ENCODE measurements around the gene WWOX.

Gene WWOX

DNA sequence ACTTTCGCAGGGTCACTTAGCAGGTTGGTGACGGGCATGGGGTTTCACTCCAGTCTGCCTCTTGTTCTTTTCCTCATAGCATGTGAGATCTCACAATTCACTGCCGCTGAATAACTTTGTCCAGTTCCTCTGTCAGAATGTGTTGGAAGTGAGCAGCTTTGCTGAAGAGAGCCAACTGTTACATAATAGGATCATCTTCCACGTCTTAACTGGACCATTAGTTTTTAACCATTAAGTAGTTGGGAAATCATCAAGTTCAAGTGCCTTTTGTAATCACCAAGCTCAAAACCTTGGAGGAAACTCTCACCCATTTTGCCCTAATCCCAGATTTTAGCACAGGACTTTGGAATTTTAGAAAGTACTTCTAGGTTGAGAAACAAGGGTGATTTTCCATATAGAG lies 290.6 kb downstream of the WWOX start:
- no peaks in the 10 kb centered on the region for H3K9me3 Mint-ChIP-seq
- H3K27me3 Mint-ChIP-seq, result no peaks in the 10 kb centered on the region
- H3K36me3 Mint-ChIP-seq, result peaks cover 15% of the 10 kb centered on the region
- no peak overlapping the region for H3K4me3 Mint-ChIP-seq
- DNase-seq (ENCODE audit: low spot score in 2 of 2), result no peak
- H3K27ac Mint-ChIP-seq, result no peak overlapping the region
- H3K4me1 Mint-ChIP-seq, result no peaks in the 10 kb centered on the region
- no peak for ATAC-seq (ENCODE audit: low read depth)

DNA sequence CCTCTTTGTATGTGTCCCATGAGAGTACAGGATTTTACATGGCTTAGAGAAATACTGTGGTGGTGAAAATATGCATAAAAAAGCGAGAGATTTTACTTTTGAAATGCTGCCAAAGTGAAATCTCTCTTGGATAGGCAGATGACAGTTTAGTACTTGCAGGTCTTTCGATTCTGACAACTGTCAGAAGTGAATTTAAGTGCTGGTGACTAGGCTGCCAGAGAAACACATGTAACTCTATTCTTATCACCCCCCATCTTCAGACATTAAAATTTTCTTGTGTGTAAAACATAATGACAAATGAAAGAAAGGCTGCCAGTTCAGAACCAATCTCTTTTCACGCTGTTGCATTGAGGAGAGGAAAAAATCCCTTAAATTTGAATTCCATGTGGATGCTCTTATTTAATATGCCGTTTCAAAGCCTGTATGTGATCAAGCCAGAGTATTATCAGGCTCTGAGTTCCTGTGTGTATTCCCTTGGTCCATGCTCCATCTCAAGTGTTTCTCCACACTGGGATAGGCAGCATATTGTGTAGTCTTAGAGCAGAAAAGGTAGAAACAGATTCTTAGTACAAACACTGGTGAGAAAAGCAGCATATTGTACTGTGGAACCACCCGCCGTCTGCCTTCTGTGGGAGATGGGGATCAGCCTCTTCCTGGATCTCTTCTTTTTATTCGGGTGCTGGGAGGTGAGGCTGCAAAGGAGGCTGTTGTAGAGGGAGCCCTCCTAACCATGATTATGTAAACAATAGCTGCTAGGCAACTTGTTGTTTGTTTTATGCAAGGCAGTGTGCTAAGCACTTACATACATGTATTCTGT lies 291.3 kb downstream of the WWOX start:
- H3K4me3 Mint-ChIP-seq, result no peak overlapping the region

DNA sequence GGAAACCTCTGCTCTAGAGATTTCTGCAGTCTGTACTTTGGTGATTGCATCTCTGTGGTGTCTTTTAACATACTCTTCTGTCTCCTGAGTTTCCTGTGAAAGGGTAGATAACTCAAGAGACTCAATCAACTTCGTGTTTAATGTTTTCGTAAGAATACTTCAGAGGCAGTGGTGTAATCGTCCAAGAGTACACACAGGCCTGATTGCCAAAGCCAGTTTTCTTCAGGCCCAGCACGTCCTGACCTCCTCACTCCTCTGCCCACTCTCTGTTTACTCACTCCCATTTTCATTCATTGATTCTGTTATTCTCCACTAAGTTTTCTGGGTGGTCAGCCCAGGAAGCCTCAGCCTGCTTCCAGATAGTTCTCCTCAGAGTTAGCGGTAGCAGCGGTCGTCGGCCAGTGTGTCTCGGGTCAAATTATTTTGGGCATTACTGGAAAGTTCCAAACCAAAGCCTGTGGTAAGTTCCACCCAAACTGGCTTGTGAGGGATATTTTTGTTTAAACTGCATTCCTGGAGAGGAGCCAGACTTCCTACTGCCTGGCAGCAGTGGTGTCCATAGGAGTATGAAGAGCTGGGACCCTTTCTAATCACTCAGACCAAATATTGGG lies 293.2 kb downstream of the WWOX start:
- Mint-ChIP-seq H3K36me3 (peaks cover 9% of the 10 kb centered on the region), H3K4me3 (no peak overlapping the region), H3K4me1 (no peaks in the 10 kb centered on the region), H3K27ac (no peak overlapping the region), H3K9me3 (no peaks in the 10 kb centered on the region), H3K27me3 (no peaks in the 10 kb centered on the region)
- DNase-seq (ENCODE audit: low spot score in 2 of 2) (no peak), ATAC-seq (ENCODE audit: low read depth) (no peak)

More for the DNA sequence above, 291.3 kb downstream of the WWOX start:
- ATAC-seq (ENCODE audit: low read depth), result no peak
- no peak overlapping the region for H3K27ac Mint-ChIP-seq
- no peaks in the 10 kb centered on the region for H3K4me1 Mint-ChIP-seq
- H3K36me3 Mint-ChIP-seq, result peaks cover 17% of the 10 kb centered on the region
- H3K27me3 Mint-ChIP-seq, result no peaks in the 10 kb centered on the region
- no peaks in the 10 kb centered on the region for H3K9me3 Mint-ChIP-seq
- DNase-seq (ENCODE audit: low spot score in 2 of 2), result no peak

DNA sequence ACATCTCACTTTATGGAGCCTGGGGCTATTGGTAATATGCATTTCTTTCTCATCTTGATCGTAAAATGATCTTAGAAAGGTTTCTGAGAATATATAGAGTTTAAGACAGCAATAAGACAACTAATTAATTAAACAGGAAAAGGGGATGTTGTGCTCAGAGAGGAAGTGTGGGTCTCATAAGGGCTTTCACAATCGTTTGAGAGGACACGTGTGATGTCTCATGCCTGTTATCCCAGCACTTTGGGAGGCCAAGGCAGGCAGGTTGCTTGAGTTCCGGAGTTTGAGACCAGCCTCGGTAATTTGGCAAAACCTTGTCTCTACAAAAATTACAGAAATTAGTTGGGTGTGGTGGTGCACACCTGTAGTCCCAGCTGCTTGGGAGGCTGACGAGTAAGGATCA lies 295.6 kb downstream of the WWOX start:
- peaks cover 10% of the 10 kb centered on the region for H3K36me3 Mint-ChIP-seq
- no peaks in the 10 kb centered on the region for H3K9me3 Mint-ChIP-seq
- DNase-seq (ENCODE audit: low spot score in 2 of 2), result no peak
- no peak for ATAC-seq (ENCODE audit: low read depth)
- no peak overlapping the region for H3K4me3 Mint-ChIP-seq
- no peaks in the 10 kb centered on the region for H3K4me1 Mint-ChIP-seq
- no peak overlapping the region for H3K27ac Mint-ChIP-seq
- no peaks in the 10 kb centered on the region for H3K27me3 Mint-ChIP-seq

DNA sequence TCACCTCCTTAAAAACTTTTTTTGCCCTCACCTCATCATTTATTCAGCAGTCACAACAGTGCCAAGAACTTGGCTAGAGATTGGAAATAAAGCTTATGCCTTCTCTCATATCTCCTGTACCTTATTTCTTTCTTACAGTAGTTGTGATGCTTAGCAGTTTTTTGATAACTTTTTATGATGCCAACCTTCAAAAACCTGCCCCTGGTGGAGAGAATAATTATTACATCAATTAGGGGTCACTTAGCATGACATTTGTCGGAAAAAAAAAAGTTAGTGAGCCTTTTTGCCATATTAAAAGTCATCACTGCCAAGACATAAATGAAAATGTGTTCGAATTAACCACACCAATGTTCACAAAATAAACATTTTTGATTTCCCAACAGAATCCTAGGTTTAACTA lies 296.6 kb downstream of the WWOX start:
- ATAC-seq (ENCODE audit: low read depth) (no peak), DNase-seq (ENCODE audit: low spot score in 2 of 2) (no peak)
- Mint-ChIP-seq H3K4me3 (no peak overlapping the region), H3K4me1 (no peaks in the 10 kb centered on the region), H3K36me3 (peaks cover 7% of the 10 kb centered on the region), H3K9me3 (no peaks in the 10 kb centered on the region), H3K27ac (no peak overlapping the region), H3K27me3 (no peaks in the 10 kb centered on the region)

DNA sequence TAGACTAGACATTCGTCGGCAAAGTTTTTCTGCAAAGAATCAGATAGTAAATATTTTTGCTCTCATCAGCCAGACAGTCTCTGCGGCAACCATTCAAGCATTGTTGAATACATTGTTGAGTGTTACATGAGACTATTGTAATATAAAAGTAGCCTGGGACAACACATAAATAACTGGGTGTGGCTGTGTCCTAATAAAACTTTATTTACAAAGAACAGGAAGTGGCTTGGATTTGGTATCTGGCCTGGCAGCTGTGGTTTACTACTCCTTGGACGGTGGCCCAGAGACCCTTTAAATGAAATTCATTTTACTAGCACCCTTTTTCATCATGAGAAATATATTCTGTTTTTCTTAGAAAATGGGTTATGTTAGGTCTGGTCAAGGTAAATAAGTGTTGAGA lies 297.2 kb downstream of the WWOX start:
- H3K27me3 Mint-ChIP-seq, result no peaks in the 10 kb centered on the region
- no peaks in the 10 kb centered on the region for H3K9me3 Mint-ChIP-seq
- peaks cover 7% of the 10 kb centered on the region for H3K36me3 Mint-ChIP-seq
- no peak overlapping the region for H3K27ac Mint-ChIP-seq
- no peaks in the 10 kb centered on the region for H3K4me1 Mint-ChIP-seq
- ATAC-seq (ENCODE audit: low read depth) (no peak), DNase-seq (ENCODE audit: low spot score in 2 of 2) (no peak)
- no peak overlapping the region for H3K4me3 Mint-ChIP-seq

DNA sequence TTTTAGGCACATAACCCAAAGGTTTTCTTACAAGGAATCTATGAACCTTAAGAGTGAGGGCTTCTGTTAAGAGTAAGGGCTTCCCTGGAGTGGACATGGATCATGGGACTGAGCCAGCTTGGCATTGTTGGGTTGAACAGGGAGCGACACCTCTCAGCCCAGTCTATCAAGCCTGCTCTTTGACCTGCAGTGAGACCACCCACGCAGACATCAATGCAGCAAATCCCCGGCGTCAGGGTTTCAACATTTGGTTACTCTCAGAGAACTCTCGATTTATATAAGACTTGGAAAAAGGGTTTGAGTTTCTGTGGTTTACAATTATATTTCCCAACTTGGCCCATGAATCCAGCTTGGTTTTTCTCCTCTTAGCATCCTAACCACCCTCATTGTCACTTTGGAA lies 299.9 kb downstream of the WWOX start:
- H3K4me3 Mint-ChIP-seq, result no peak overlapping the region
- DNase-seq (ENCODE audit: low spot score in 2 of 2) (no peak), ATAC-seq (ENCODE audit: low read depth) (no peak)
- no peaks in the 10 kb centered on the region for H3K27me3 Mint-ChIP-seq
- H3K27ac Mint-ChIP-seq, result no peak overlapping the region
- H3K9me3 Mint-ChIP-seq, result no peaks in the 10 kb centered on the region
- H3K4me1 Mint-ChIP-seq, result no peaks in the 10 kb centered on the region
- H3K36me3 Mint-ChIP-seq, result peaks cover 5% of the 10 kb centered on the region

DNA sequence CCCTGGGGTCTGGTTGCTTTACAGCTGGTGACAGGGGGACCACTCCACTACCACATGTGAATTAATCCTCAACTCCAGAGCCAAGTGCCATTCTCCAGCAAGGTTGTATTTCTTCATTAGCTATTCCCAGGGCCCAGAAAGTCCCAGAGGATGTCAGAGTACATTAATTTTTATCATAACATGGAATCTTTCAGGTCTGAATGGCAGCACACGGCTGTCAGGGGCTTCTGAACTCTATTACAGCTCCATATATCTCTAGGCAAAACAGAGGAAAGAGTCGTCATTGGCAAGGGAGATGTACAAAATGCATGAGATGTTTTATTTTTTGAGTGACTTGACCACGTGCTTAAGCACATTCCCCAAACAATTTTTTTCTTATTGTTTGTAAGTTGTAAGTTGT lies 303.4 kb downstream of the WWOX start:
- no peaks in the 10 kb centered on the region for H3K9me3 Mint-ChIP-seq
- peaks cover 5% of the 10 kb centered on the region for H3K36me3 Mint-ChIP-seq
- DNase-seq (ENCODE audit: low spot score in 2 of 2) (no peak), ATAC-seq (ENCODE audit: low read depth) (no peak)
- no peak overlapping the region for H3K27ac Mint-ChIP-seq
- no peak overlapping the region for H3K4me3 Mint-ChIP-seq
- no peaks in the 10 kb centered on the region for H3K4me1 Mint-ChIP-seq
- H3K27me3 Mint-ChIP-seq, result no peaks in the 10 kb centered on the region

DNA sequence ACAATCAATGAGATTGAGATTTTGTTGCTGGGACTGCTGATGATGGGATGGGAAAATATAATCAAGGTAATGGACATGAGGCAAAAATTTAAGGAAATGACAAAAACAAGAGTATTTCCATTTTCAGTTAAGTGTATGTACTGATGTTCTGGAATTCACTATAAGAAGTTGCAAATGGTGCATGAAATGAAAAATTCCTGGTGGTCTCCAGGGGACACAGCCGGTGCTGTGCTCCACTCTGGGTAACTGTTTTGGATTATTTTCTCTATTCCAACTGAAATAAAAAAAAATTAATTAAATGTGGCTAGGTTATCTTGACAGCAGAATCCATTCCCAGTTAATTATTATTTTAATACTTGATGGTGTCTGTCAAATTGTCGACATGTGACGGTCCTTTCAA lies 305.6 kb downstream of the WWOX start:
- no peak overlapping the region for H3K4me3 Mint-ChIP-seq
- no peak for DNase-seq (ENCODE audit: low spot score in 2 of 2)
- peaks cover 9% of the 10 kb centered on the region for H3K9me3 Mint-ChIP-seq
- no peak overlapping the region for H3K27ac Mint-ChIP-seq
- H3K27me3 Mint-ChIP-seq, result no peaks in the 10 kb centered on the region
- no peaks in the 10 kb centered on the region for H3K4me1 Mint-ChIP-seq
- H3K36me3 Mint-ChIP-seq, result peaks cover 15% of the 10 kb centered on the region
- no peak for ATAC-seq (ENCODE audit: low read depth)

DNA sequence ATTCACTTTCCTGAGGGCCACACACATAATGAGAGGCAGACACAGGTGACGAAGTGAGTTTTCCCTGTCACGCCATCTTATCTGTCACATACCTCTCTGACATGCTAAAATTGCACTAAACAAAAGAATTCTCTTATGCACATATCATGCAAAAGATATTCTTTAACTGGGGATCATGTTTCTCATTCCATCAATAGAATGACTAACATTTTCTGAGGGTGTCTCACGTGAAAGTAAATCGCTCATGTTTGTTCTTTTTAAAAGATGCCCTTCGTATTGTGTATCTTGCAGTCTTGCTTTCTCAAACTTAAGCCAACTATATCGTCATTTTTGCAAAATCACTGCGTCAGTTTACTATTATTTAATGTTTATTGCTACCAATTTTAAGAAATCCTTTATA lies 306.4 kb downstream of the WWOX start:
- H3K9me3 Mint-ChIP-seq, result peaks cover 10% of the 10 kb centered on the region
- peaks cover 16% of the 10 kb centered on the region for H3K36me3 Mint-ChIP-seq
- no peaks in the 10 kb centered on the region for H3K4me1 Mint-ChIP-seq
- H3K27me3 Mint-ChIP-seq, result no peaks in the 10 kb centered on the region
- no peak overlapping the region for H3K4me3 Mint-ChIP-seq
- H3K27ac Mint-ChIP-seq, result no peak overlapping the region
- DNase-seq (ENCODE audit: low spot score in 2 of 2) (no peak), ATAC-seq (ENCODE audit: low read depth) (no peak)

DNA sequence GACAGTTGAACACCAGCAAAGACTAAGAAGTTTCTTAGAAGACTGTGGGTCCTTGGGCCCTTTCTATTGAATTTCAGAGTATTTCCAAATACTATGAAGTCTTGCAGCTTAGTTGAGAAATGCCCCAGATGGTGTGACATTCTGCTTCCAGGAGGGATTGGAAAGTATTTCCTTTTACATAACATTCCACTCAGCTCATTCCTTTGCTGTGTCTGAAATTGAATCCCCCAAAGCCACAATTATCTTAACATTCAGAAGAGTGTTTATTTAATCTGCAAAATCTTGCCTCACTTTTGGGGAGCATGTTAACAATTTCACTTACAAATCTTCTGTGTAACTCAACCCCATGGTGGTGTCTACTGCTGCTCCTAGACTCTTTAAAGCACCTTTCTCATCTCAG lies 307.7 kb downstream of the WWOX start:
- Mint-ChIP-seq H3K27ac (no peak overlapping the region), H3K36me3 (peaks cover 19% of the 10 kb centered on the region), H3K4me1 (no peaks in the 10 kb centered on the region), H3K4me3 (no peak overlapping the region), H3K9me3 (peaks cover 13% of the 10 kb centered on the region), H3K27me3 (no peaks in the 10 kb centered on the region)
- DNase-seq (ENCODE audit: low spot score in 2 of 2) (no peak), ATAC-seq (ENCODE audit: low read depth) (no peak)

DNA sequence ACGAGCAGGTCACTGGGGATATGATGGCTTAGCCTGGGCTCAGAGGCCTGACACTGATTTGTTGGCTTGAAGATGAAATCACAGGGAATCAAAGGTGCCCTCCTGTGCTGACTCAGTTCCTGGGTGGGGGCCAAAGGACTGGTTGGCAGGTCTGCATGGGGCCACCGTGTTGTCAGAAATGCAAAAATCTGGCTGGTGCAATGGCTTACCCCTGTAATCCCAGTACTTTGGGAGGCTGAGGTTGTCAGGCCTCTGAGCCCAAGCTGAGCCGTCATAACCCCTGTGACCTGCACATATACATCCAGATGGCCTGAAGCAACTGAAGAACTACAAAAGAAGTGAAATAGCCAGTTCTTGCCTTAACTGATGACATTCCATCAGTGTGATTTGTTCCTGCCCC lies 314.2 kb downstream of the WWOX start:
- H3K27ac Mint-ChIP-seq, result no peak overlapping the region
- peaks cover 22% of the 10 kb centered on the region for H3K36me3 Mint-ChIP-seq
- H3K4me1 Mint-ChIP-seq, result no peaks in the 10 kb centered on the region
- no peaks in the 10 kb centered on the region for H3K27me3 Mint-ChIP-seq
- DNase-seq (ENCODE audit: low spot score in 2 of 2), result no peak
- no peak for ATAC-seq (ENCODE audit: low read depth)
- H3K9me3 Mint-ChIP-seq, result peaks cover 21% of the 10 kb centered on the region
- no peak overlapping the region for H3K4me3 Mint-ChIP-seq

DNA sequence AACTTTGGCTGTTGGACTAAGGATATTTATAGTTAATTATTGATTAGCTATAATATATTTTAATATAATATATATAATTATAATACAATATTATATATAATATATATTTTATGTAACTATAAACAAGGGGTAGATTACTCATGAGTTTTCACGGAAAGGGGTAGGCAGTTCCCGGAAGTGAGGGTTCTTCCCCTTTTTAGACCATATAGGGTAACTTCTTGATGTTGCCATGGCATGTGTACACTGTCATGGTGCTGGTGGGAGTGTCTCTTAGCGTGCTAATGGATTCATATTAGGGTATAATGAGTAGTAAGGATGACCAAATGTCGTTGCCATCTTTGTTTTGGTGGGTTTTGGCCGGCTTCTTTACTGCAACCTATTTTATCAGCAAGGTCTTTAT lies 315.6 kb downstream of the WWOX start:
- no peak for ATAC-seq (ENCODE audit: low read depth)
- Mint-ChIP-seq H3K27me3 (no peaks in the 10 kb centered on the region), H3K4me3 (no peak overlapping the region), H3K9me3 (peaks cover 19% of the 10 kb centered on the region), H3K4me1 (no peaks in the 10 kb centered on the region), H3K36me3 (peaks cover 18% of the 10 kb centered on the region), H3K27ac (no peak overlapping the region)
- DNase-seq (ENCODE audit: low spot score in 2 of 2), result no peak

DNA sequence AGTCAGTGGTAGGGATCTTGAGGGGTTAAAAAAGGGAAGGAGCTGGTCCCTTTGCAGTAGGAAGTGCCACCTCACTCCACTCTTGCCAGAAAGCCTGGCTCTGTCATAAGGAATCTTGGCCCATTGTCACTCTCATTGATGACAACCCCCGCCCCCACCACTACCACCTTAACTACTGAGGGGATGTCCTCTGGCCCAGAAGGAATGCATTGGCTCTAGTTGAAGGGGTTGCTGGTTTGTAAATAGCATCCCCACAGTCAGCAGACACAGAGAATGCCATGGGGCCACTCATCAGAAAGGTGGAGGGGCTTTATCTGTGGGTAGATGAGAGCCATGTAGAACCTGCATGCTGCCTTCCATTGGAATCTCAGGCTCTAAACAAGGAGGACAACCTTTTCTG lies 316.2 kb downstream of the WWOX start:
- ATAC-seq (ENCODE audit: low read depth) (no peak), DNase-seq (ENCODE audit: low spot score in 2 of 2) (no peak)
- peaks cover 17% of the 10 kb centered on the region for H3K36me3 Mint-ChIP-seq
- peaks cover 17% of the 10 kb centered on the region for H3K9me3 Mint-ChIP-seq
- H3K4me1 Mint-ChIP-seq, result no peaks in the 10 kb centered on the region
- H3K27ac Mint-ChIP-seq, result no peak overlapping the region
- no peaks in the 10 kb centered on the region for H3K27me3 Mint-ChIP-seq
- no peak overlapping the region for H3K4me3 Mint-ChIP-seq

DNA sequence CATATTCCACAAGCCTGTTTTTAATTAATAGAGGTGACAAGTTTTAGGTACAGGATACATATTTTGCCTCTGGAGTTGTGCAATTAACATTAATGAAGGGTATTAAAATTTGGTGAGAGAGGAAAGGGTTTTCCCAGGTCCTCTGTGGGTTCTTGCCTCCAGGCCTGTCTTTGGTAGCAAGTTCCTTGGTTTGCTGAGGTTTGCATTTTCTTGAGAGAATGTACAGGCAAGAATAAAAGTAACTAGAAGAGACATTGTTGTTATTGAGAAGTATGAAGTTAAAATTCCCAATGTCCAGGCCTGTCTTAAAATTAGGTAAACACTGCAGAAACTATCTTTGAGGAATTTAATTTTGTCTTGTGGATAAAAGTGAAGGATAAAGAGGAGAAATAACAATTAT lies 316.9 kb downstream of the WWOX start:
- Mint-ChIP-seq H3K36me3 (peaks cover 17% of the 10 kb centered on the region), H3K27me3 (no peaks in the 10 kb centered on the region), H3K4me3 (no peak overlapping the region), H3K27ac (no peak overlapping the region), H3K9me3 (peaks cover 17% of the 10 kb centered on the region), H3K4me1 (no peaks in the 10 kb centered on the region)
- no peak for ATAC-seq (ENCODE audit: low read depth)
- no peak for DNase-seq (ENCODE audit: low spot score in 2 of 2)
